ENCODE data around the gene BAIAP2L1. TPM values are rescaled to one million over a fixed set of nuclear protein-coding genes. Genes with fewer than 3 reads are reported as not detected.

Gene BAIAP2L1
- total and polyA plus RNA-seq, 2 of the 8 experiments (the other 6 are each of a cell fraction or from before 2014, with no cell fraction given), result 19.2 to 42.9 TPM

DNA sequence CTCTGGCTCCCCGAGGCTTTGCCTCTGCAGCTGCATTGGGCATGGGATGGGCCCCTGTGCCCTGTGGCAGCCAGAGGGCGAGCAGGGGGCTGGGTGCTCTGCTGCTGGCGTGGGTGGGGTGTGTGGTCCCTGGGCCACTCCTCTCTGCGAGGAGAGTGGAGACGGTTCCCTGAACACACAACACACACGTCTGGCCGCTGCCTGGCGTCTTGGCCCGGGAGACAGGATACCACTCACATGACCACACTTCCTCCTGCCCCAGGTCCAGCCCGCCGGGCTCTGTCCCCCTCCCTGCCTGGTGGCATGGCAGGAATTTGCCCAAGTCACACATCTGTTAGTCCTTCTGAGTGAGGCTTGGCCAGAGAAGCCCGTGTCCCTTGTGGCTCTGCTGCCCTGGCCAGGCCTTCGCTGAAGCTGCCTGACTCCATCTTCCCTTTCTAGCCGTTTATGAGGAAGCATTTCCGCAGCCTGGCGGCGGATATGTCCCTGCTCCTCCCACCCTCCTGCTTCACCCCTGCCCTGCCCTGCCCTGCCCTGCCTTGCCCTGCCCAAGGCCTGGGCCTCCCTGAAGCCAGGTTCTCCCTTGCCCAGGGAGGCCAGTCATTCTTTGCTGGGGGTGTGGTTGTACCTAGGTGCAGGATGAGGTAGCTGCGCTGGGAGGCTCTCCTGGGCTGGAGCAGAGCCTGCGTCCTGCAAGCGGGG is 116.4 kb downstream of the BAIAP2L1 start (continued):
- TF ChIP-seq GTF2F1 (IDR thresholded peaks at IDR 0.05; ENCODE audit: borderline replicate concordance, low read depth, low read length) (no peak), KDM1A (IDR thresholded peaks at IDR 0.05; ENCODE audit: borderline replicate concordance, low read length) (no peak), NRF1 (IDR thresholded peaks at IDR 0.05; ENCODE audit: low read depth, low read length) (no peak), RXRA (IDR thresholded peaks at IDR 0.05; ENCODE audit: insufficient read depth, low read depth, low read length) (no peak), ZNF274 (IDR thresholded peaks at IDR 0.05; ENCODE audit: borderline replicate concordance, extremely low read depth, low read length) (no peak), MAFK (IDR thresholded peaks at IDR 0.05; ENCODE audit: low read depth, low read length) (no peak)
